Measurements from ENCODE around the gene TAOK3.

- TF ChIP-seq CTCF (IDR thresholded peaks at IDR 0.05; ENCODE audit: control extremely low read depth in 1 of 3, insufficient read depth in 1 of 3, low read depth in 1 of 3, low read length in 3 of 3) (no peak), EZH2 (IDR thresholded peaks at IDR 0.05; ENCODE audit: low read depth, low read length, severe bottlenecking) (no peak), E2F6 (IDR thresholded peaks at IDR 0.05) (no peak), MAFK (IDR thresholded peaks at IDR 0.05; ENCODE audit: low read depth, low read length) (no peak), POLR2AphosphoS5 (IDR thresholded peaks at IDR 0.05; ENCODE audit: low read depth, low read length) (no peak), KDM4A (IDR thresholded peaks at IDR 0.05; ENCODE audit: low read depth, low read length, severe bottlenecking) (no peak), JUND (IDR thresholded peaks at IDR 0.05; ENCODE audit: low read length) (no peak), USF2 (IDR thresholded peaks at IDR 0.05; ENCODE audit: low read length) (no peak), MAX (IDR thresholded peaks at IDR 0.05) (no peak)
Observed at GRCh38 chr12:118256352-118256751, 116.4 kb downstream of the TAOK3 start.
